Pancreas (tissue), 10 donors: Measurements from ENCODE around the gene ASTN2. TPM values are rescaled to one million over a fixed set of nuclear protein-coding genes. Genes with fewer than 3 reads are reported as not detected.

Experiments
- ATAC-seq, 4 donors: fragments of 200-7000 bp; cut with Tn5 transposase; one replicate each; pipeline versions ENCODE4 v1.8.0 to v1.9.1; 2020; ENCODE audit warnings: mild to moderate bottlenecking in 4 of 4, moderate library complexity in 4 of 4
- DNase-seq, 6 donors: peaks; one replicate each; pipeline ENCODE4 v3.0.0-alpha.2; 2020
- FAIRE-seq: peaks from 2 replicates; lab custom pipeline; 2012; peaks lifted over from hg19 to GRCh38; lab: Jason Lieb, UNC
- H3K27ac ChIP-seq, 4 donors: fragments of 200-600 bp; sonication (generic); 1 replicate in 3 of 4; 2 replicates in 1 of 4; pipeline versions ENCODE4 v1.5.0 to v1.8.0; 2020
- H3K27me3 ChIP-seq, 4 donors: fragments of 200-600 bp; one replicate each; pipeline ENCODE4 v1.8.0; 2021
- H3K36me3 ChIP-seq, 3 donors: fragments of 200-600 bp; sonication (generic) in 1 of 3; one replicate each; pipeline versions ENCODE4 v1.5.0 to v1.8.0; 2020 to 2021
- H3K4me1 ChIP-seq, 3 donors: fragments of 200-600 bp; one replicate each; pipeline ENCODE4 v1.8.0; 2021
- H3K4me3 ChIP-seq, 4 donors: fragments of 200-600 bp; sonication (generic) in 2 of 4; one replicate each; pipeline versions ENCODE4 v1.5.0 to v1.8.0; 2020 to 2021
- H3K9me3 ChIP-seq, 4 donors: fragments of 200-600 bp; one replicate each; pipeline ENCODE4 v1.8.0; 2021
- WGBS, 2 donors: extraction: QIAGEN DNeasy Blood & Tissue Kit; methylation state at CpG; one replicate each; pipeline ENCODE4 v1.1.7; 2013; 5-methylcytosine and 5-hydroxymethylcytosine counted together
- intact Hi-C, 3 donors: fragments of 100-400 bp; cut with DNase I; formaldehyde crosslinking; loops; one replicate each; pipeline versions ENCODE4 v1.11.1 to v1.14.2; 2022
- polyA plus RNA-seq, 2 donors: library from polyadenylated mRNA; stranded (reverse); fragments of 200-250 nt; gene quantifications; one replicate each; pipeline ENCODE4 v1.2.3, GENCODE V29; 2013
- total RNA-seq, 6 donors: library from RNA; stranded (reverse); fragmentation: NEBNext Ultra II Directional in 4 of 6; extraction: Animal tissue kit (Norgen Biotek cat#: 25700) in 4 of 6; gene quantifications; one replicate each; pipeline versions ENCODE4 v1.2.1 to v1.2.4, GENCODE V29; 2021 to 2023
- TF ChIP-seq, protein P1 (sequence below), 4 donors: fragments of 200-600 bp; sonication (generic) in 3 of 4; IDR thresholded peaks; one replicate each; pipeline versions ENCODE4 v1.5.0 to v1.8.0; 2021; ENCODE audit warnings: antibody characterized with exemption in 4 of 4
- donor health status: healthy with polysubstance abuse.
- donor health status: DM: no; HTN: no; CAD: no; lungs with moderate emphysema.
- donor health status: DM: no; HTN: no; CAD: no.
- donor health status: control.
- donor health status: control.
- donor health status: Bipolar disorder and iron deficiency.
- donor health status: DM: yes; HTN: yes; CAD: no.
- donor health status: DM: no; HTN: no; CAD: no.
- donor health status: DM: no; HTN: no; CAD: no.
- donor health status: DM: yes; HTN: yes; CAD: no.

The ASTN2 gene
- total and polyA plus RNA-seq, 8 donors = 1.3 to 11.9 (median 6.7) TPM

DNA sequence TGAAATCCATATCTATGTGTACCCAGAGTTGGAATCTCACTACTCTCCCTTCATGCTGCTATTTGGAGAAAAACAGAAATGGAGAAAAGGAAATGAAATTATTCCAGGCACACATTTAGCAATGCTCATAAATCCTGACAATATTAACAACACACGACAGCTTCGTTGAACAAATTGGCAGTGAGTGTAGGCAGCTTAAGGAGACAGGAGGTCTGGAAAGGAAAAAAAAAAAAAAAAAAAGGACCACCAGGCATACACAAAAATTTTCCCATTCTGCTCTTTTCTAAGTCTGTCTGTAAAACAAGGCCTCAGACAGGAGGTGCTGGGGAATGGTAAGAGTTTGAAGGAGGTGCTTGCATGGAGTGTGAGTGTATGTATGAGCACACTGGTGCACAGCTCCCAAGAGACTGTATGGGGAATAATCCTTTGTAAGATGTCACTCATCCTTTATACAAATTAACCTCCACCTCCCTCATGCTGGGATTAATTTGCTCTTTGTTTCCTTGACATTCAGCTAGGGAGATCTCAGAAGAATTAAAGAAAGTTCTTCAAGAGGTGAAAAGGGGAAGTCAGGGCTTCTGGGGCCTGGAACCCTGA is 78.9 kb downstream of the ASTN2 start:
- WGBS, 2 donors = 60 to 66% methylated on average over 2 of the region's 2 CpGs
- Histone ChIP-seq H3K27me3 (no peaks in the 10 kb centered on the region), H3K27ac (no peak overlapping the region), H3K36me3 (no peaks in the 10 kb centered on the region), H3K4me3 (no peak overlapping the region), H3K9me3 (no peaks in the 10 kb centered on the region), H3K4me1 (no peaks in the 10 kb centered on the region)
- ATAC-seq (no peak), DNase-seq (no peak), FAIRE-seq (no peak)
- TF ChIP-seq, protein P1, sequence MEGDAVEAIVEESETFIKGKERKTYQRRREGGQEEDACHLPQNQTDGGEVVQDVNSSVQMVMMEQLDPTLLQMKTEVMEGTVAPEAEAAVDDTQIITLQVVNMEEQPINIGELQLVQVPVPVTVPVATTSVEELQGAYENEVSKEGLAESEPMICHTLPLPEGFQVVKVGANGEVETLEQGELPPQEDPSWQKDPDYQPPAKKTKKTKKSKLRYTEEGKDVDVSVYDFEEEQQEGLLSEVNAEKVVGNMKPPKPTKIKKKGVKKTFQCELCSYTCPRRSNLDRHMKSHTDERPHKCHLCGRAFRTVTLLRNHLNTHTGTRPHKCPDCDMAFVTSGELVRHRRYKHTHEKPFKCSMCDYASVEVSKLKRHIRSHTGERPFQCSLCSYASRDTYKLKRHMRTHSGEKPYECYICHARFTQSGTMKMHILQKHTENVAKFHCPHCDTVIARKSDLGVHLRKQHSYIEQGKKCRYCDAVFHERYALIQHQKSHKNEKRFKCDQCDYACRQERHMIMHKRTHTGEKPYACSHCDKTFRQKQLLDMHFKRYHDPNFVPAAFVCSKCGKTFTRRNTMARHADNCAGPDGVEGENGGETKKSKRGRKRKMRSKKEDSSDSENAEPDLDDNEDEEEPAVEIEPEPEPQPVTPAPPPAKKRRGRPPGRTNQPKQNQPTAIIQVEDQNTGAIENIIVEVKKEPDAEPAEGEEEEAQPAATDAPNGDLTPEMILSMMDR (IDR thresholded peaks at IDR 0.05) = no peak
- intact Hi-C loops = no loop called here

DNA sequence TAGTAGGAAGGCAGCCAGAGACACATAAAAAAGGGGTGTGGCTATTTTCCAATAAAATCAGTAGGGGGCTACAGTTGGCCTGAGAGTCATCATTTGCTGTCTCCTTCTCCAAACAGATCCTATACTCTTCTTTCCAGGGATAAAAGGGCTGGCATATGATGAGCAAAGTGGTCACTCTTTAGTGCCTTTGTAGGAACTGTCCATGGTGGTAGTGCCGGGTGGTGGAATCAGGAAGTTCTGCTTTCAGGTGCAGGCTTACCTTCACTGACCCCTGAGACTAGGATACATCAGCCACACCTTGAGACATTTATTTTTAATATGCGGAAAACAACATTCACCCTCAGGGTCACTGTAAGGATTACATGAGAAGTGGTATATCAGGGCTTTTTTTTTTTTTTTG is 80.8 kb downstream of the ASTN2 start:
- TF ChIP-seq, protein P1 (IDR thresholded peaks at IDR 0.05) = no peak
- Histone ChIP-seq H3K27ac (no peak overlapping the region), H3K4me1 (no peaks in the 10 kb centered on the region), H3K36me3 (no peaks in the 10 kb centered on the region), H3K27me3 (no peaks in the 10 kb centered on the region), H3K9me3 (no peaks in the 10 kb centered on the region), H3K4me3 (no peak overlapping the region)
- WGBS, 2 donors = 78 to 86% methylated on average over 2 of the region's 2 CpGs
- intact Hi-C loops = no loop called here
- ATAC-seq = no peak
- FAIRE-seq = no peak
- DNase-seq = no peak

DNA sequence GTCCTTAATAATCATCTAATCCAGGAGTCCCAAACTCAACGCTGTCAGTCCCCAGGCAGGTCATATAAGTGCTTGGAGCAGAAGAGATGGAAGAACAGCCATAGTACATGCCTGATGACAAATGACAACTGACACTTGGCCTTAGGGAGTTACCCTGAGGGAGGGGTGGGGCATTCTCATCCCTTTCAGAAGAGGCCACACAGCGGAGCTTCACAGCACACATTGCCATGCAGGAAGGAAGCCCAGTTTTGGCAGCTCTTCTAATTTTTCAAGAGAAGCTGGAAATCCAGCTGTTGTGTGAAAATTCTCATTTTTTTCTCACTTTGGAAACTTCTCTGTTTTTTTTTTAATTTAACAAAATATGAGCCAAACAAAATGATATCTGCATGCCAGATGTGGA is 89.0 kb downstream of the ASTN2 start:
- WGBS, 2 donors = 75 to 81% methylated on average over 2 of the region's 2 CpGs
- Histone ChIP-seq H3K27me3 (no peaks in the 10 kb centered on the region), H3K4me3 (no peak overlapping the region), H3K9me3 (no peaks in the 10 kb centered on the region), H3K27ac (no peak overlapping the region), H3K4me1 (no peaks in the 10 kb centered on the region), H3K36me3 (no peaks in the 10 kb centered on the region)
- intact Hi-C loops = loop anchor here in 1 of 3 donors (10.0 kb wide), 1 partner anchor 59 kb away; no protein-coding TSS in a partner anchor
- DNase-seq (no peak), FAIRE-seq (no peak), ATAC-seq (no peak)
- TF ChIP-seq, protein P1 (IDR thresholded peaks at IDR 0.05) = no peak

DNA sequence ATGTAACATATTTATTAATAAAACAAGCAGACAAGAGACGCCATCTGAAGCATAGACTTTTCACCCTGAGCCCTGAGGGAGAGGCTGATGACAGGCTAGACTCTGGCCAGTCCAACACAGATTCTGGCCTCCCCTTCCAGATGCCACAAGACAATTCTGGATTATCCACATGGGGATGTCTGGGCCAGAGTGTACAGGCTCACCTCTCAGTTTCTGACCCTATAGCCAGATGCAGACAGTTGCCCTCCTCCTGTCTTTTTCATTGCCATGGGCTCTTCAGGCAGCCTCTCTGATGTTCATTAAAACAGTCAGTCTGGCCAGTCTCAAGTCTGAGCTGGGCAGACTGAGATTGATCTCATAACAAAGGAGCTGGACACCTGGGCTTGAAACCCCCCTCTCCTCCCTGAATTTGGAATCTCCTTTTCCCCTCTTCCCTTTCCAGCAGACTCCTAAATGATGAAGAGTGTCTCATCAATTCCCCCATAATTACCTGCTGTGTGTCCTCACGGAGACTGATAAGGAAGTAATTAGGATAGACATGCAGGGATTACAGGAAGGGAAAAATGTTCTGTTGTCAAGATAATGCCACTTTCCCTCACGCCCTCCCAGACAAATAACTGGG is 89.6 kb downstream of the ASTN2 start:
- Histone ChIP-seq H3K36me3 (no peaks in the 10 kb centered on the region), H3K4me1 (no peaks in the 10 kb centered on the region), H3K4me3 (no peak overlapping the region), H3K27ac (no peak overlapping the region), H3K9me3 (no peaks in the 10 kb centered on the region), H3K27me3 (no peaks in the 10 kb centered on the region)
- intact Hi-C loops = loop anchor here in 1 of 3 donors (10.0 kb wide), 1 partner anchor 60 kb away; no protein-coding TSS in a partner anchor
- DNase-seq = no peak
- TF ChIP-seq, protein P1 (IDR thresholded peaks at IDR 0.05) = no peak
- WGBS, 2 donors = 68 to 72% methylated on average over 3 of the region's 3 CpGs
- ATAC-seq = no peak
- FAIRE-seq = no peak

DNA sequence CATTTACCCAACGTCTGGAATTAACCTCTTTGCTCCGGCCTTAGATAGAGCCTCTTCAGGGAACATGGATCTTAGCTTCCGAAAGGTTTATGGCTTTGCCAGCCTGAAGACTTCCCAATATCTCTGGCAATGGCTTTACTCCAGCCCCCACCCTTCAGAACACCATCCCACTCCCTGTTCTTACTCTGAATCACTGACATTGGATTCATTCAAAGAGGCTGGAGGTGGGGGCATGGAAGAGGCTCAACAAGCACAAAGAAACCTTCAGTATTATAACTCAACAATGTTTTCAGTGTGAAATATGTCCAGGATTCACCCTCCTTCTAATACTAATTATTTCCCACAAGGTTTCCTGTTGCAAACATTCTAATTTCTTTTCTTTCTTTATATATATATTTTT is 91.5 kb downstream of the ASTN2 start:
- Histone ChIP-seq H3K4me3 (no peak overlapping the region), H3K4me1 (no peaks in the 10 kb centered on the region), H3K27ac (no peak overlapping the region), H3K36me3 (no peaks in the 10 kb centered on the region), H3K9me3 (no peaks in the 10 kb centered on the region), H3K27me3 (no peaks in the 10 kb centered on the region)
- intact Hi-C loops = loop anchor here in 1 of 3 donors (10.0 kb wide), 1 partner anchor 61 kb away; no protein-coding TSS in a partner anchor
- no peak for DNase-seq
- 27 to 37% methylated on average over 3 of the region's 3 CpGs for WGBS, 2 donors
- FAIRE-seq = no peak
- no peak for ATAC-seq
- TF ChIP-seq, protein P1 (IDR thresholded peaks at IDR 0.05) = no peak
